CD4-positive, alpha-beta T cell treated with Interleukin-4 for 4 hours (primary cell): Measurements from ENCODE around the gene PLTP.
"Not testable (repeated sequence)": the region's sequence is repeated elsewhere in the genome, so short reads cannot be mapped to it uniquely, and the experiment has no call there.

ENCODE experiments used
- DNase-seq: peaks from one replicate; pipeline ENCODE4 v3.0.0-alpha.2; 2020

The PLTP gene

DNA sequence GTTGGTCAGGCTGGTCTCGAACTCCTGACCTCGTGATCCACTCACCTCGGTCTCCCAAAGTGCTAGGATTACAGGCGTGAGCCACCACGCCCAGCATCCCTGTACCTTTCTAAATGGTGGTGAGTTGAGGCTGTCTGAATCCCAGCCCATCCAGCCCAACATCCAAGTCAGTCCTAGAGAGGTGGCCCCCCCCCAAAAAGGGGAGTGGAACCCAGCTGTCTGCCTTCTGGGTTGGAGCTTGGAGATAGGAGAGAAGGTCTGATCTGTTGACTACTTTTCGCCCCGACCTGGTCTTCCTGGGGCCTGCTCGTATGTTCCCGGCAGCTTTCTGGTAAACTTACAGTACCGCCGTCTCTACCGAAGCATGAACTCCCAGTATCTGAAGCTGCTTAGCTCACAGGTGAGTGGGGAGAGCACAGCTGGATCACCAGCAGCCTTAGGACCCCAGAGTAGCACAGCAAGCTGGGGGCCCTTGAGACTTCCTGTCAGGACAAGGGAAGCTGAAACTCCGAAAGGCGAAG is 15.3 kb downstream of the PLTP start:
- DNase-seq: no peak

DNA sequence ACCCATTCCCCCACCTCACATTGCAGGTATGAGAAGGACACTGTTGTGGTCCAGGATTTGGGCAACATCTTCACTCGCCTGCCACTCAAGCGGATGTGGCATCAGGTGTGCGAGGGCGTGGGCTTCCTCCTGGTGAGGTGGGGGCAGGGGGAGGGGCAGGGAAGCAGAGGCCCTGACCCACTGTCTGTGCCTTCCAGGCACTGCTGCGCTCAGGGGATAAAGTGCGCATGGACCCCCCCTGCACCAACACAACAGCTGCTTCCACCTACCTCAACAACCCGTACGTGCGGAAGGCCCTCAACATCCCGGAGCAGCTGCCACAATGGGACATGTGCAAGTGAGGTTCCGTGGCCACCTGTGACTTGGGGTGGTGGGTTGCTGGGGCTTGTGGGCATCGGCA is 17.2 kb downstream of the PLTP start:
- no peak for DNase-seq

DNA sequence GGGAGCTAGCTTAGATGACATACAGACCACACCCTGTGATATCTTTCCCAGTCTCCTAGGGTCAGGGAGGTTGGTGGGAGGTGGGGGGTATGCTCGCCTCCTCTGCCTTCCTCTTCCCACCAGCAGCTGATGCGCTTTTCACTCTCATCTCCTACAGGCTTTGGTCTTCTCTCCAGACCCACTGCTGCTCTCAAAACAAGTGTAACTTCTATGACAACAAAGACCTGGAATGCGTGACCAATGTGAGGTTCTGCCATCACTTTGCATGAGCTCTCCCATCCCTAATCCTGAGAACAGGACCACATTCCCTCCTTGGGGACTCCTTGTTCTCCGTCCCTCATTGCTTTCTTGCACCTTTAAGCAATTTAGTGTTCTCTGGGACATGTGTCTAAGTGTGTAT is 18.1 kb downstream of the PLTP start:
- DNase-seq: no peak

DNA sequence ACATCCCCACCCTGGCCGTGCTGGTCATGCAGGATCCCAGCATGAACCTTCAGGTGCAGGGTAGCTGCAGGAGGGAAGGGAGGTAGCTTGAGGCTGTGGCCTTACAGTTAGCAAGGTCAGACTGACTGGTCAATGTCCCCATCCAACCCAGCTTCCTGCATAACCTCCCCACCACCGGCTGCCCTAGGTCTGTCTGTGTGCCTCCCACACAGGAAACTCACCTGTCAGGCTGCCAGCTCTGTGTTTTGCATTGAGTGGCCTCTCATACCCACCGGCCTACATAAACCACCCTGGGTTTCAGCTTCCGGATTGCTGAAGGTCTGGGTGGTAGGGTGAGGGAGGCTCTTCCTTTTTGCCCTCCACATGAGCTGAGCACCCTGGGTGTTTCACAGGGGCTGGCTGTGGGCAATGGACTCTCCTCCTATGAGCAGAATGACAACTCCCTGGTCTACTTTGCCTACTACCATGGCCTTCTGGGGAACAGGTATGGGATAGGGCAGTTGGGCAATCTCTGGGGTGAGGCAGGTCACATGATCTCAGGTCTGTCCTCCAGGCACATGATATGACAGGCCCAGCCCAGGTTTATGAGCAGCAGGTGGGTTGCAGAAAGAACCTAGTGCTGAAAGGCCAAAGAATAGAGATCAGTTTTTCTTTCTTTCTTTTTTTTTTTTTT is 19.0 kb downstream of the PLTP start:
- DNase-seq: peak; percentile 14

DNA sequence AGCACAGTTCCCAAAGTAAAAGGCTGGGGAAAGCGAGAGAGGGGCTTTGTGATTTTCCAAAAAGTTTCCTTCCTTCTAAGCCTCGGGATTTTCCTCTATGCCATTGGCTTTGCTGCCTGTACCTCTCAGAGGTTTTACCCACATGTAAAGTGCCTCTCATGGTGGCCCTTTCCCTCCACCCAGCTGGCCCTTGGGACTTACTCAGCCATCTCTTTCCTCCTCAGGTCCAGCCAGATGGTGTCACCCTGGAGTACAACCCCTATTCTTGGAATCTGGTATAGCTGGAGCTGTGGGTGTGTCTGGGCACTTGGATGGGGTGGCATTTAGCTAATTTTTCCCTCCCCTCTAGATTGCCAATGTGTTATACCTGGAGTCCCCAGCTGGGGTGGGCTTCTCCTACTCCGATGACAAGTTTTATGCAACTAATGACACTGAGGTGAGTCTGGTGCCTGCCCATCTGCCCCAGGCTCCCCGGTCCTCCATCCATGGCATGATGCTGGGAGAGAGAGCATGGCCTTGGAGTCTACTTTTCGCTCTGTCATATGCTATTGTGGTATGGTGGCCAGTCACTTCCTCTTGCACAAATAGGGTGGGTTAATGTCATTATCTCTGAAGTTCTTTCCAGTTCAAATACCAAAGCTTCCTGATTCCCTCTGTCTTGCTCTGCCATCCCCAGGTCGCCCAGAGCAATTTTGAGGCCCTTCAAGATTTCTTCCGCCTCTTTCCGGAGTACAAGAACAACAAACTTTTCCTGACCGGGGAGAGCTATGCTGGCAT is 19.7 kb downstream of the PLTP start:
- no peak for DNase-seq

DNA sequence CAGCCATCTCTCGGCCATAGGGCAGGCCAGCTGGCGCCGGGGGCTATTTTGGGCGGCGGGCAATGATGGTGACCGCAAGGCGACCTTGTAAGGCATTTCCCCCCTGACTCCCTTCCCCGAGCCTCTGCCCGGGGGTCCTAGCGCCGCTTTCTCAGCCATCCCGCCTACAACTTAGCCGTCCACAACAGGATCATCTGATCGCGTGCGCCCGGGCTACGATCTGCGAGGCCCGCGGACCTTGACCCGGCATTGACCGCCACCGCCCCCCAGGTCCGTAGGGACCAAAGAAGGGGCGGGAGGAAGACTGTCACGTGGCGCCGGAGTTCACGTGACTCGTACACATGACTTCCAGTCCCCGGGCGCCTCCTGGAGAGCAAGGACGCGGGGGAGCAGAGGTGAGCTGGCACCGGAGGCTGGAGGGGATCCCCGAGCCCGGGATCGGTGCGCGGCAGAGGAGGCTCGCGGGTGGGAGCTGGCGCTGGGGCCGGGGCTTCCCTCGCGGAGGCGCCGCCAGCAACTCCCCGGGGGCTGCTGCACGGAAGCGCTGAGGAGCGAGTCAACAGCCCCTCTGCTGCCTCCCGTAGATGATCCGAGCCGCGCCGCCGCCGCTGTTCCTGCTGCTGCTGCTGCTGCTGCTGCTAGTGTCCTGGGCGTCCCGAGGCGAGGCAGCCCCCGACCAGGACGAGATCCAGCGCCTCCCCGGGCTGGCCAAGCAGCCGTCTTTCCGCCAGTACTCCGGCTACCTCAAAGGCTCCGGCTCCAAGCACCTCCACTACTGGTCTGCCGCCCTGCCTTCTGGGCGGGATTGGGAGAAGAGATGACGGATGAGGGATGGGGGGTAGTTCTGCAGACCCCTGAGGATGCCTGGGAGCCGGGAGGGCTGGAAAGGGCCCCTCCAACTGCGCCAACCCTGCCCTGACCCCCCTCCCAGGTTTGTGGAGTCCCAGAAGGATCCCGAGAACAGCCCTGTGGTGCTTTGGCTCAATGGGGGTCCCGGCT is 20.7 kb downstream of the PLTP start, which contains the start of the genes CTSA and NEURL2:
CTSA (plus strand) TSS at position 351 of the 999 bp plus-strand sequence; CDS start at position 585, 234 bp downstream.
NEURL2 (minus strand) TSS at position 224 of the 999 bp plus-strand sequence; CDS start at position 7, 217 bp downstream.
- peak; percentile 82 for DNase-seq

DNA sequence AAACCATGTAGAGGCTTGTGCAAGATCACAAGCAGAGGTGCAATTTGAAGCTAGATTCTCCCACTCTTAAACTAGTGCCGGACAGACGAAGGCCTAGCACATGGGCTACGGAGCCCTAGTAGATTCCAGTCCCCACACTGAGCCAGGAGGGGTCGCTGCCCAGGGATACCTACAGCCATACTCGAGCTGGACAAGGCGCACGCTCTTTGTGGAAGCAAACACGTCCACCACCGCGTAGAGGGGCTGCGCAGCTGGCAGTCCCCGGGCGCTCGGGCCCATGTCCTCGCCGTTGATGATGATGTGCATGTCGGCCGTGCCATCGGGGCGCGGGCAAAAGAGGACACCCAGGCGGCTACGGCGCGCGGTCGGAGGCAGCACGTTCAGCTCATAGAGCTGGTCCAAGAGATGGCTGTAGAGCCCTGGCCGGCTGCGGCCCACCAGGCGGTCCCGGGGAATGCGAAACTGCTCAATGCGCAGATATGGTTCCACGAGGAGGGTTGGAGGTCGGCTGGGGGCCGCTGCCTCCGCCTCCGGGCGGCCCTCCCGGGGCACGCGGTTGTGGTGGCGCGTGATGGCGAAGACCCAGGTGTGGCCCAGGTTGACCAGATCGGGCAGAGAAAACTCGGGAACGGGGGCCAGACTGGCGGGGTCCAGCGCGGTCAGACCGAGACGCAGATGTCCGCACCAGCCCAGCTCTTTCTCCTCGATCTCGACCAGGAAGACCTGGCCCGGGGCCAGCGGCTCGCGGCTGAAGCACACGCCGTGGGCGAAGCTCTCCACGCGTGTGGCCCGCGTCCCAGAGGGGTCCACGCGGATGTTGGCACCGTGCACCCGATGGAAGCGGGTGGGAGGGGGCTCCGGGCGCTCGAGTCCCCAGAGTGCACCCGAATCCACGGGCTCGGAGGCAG is 21.6 kb downstream of the PLTP start:
- DNase-seq: peak; percentile 36

DNA sequence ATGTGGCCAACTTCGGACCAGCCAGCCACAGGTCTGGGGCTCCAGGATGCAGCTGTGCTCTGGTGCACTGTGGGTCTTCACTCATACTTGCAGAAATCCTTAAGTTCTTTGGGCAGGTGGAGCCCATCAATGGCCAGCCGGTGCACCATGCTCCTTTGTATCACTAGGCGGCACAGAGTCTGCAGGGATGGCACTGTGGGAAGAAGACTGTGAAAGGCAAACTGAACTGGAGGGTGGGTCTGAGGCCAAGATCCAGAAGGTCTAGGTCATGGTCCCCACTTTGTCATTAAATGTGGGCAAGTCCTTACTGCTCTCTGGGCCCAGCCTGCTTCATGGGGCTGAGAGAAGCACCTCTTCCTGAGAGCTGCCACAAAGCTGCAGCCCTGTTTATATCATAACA is 23.3 kb downstream of the PLTP start:
- no peak for DNase-seq

DNA sequence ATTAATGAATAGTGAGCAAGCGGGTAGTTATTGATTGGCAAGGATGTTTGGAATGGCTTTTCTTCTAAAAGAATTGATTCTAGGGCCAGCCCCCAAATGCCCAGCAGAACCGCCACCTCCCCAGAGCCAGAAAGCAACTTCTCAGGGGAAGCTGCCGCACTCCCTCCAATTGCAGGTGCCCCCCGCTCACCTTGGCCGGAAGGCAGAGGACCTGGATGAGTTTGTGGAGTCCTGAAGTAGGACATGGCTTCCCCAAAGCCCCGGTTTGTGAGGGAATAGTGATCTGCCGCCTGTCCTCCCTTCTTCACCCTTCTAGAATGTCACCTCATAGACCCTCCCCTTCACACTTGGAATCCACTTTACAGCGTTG is 24.6 kb downstream of the PLTP start, which contains the start of gene SPATA25:
SPATA25 (minus strand) TSS at position 277 of the 370 bp plus-strand sequence; CDS start at position 245, 32 bp downstream.
- no peak for DNase-seq

DNA sequence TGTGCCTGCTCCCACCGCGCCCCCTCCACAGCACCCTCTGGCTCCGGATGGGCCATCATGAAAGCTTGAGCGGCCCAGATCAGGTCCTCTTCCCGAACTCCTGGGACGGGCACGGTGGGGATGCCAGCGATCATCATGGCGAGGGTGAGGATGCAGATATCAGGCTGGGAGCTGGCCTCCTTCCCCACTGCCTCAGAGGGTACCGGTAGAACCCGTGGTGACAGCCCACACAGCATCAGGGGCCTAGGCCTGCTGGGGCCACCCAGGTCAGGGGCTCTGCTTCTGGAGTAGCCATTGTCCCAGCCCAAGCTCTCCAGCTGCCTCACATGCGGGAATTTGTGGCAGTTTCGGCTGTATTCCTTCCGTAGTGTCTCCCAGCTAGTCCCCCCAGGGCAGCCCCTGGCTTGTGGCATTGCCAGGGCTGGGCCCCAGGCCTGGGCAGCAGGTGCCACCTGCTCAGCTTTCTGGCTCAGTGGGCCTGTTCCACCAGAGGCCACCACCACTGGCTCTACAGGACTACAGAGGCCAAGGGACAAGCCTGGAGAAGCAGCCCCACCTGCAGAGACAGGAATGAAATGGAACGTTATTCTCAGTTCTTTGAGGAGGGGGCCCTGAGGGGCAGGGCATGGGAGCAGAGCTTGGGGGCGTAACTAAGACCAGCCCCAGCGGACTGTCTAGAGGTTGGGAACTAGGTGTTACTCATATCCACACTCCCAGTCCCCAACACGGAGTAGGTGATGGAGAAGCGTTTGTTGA is 25.2 kb downstream of the PLTP start:
- DNase-seq: no peak

DNA sequence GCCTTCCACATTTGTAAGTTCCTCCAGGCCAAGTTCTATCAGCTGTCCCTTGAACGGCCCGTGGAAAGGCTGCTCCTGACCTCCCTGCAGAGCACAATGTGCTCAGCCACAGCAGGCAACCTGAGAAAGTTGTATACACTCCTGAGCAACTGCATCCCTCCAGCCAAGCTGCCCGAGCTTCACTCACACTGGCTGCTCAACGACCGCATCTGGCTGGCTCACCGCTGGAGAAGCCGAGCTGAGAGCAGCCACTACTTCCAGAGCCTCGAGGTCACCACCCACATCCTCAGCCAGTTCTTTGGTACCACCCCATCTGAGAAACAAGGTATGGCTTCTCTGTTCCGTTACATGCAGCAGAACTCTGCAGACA is 28.9 kb downstream of the PLTP start:
- no peak for DNase-seq

DNA sequence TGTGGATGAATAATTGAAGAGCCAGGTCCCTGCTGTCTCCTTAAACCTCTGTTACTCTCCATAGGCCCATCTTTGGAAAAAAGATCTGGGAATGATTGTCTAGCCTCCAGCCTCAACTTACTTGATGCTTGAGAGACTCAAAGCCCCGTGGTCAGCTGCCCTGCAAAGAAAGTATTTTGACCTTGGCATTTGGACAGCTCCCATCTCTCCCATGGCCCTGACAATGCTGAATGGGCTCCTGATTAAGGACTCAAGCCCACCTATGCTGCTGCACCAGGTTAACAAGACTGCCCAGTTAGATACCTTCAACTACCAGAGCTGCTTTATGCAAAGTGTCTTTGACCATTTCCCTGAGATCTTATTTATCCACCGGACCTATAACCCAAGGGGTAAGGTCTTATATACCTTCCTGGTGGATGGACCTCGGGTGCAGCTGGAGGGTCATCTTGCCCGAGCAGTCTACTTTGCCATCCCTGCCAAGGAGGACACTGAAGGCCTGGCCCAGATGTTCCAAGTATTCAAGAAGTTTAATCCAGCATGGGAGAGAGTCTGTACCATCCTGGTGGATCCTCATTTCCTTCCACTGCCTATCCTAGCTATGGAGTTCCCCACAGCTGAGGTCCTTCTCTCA is 29.4 kb downstream of the PLTP start:
- no peak for DNase-seq

DNA sequence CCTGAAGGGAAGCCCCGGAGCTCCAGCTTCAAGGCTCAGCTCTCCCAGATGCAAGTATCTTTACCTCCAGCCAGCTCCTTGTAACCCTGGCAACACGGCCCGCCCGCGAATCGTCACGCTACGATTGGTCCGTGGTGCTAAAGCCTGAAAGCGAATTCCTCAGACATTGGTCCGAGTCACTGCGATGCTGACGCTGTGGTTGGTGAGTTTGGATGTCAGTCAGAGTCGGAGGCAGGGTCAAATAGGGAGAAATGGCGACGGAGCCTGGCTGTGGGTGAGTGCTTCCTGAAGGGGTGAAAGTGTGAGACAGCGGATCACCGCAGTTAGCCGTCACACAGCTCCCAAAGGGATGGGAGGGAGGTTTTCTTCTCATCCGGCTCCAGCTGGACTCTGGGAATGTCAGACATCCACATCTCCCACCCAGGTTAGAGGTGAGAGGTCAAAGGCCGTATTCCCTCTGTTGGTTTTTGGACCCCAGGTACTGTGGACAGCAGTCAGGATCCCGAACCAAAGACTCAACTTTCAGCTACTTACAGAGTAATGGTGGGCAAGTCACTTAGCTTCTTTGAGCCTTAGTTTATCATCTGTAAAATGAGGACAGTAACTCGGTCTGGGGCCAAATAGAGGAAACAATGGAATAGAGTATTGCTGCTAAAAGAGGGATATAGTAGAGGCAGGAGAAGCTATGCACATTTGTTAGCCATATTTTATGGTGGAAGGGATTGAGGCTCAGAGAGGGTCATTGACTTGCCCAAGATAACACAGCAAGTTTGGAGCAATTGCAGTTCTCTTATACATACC is 30.8 kb downstream of the PLTP start, which contains the start of gene ZSWIM1:
ZSWIM1 (plus strand) TSS at position 240 of the 801 bp plus-strand sequence. CDS start 1,366 bp downstream, outside the sequence.
- peak; percentile 99 for DNase-seq

DNA sequence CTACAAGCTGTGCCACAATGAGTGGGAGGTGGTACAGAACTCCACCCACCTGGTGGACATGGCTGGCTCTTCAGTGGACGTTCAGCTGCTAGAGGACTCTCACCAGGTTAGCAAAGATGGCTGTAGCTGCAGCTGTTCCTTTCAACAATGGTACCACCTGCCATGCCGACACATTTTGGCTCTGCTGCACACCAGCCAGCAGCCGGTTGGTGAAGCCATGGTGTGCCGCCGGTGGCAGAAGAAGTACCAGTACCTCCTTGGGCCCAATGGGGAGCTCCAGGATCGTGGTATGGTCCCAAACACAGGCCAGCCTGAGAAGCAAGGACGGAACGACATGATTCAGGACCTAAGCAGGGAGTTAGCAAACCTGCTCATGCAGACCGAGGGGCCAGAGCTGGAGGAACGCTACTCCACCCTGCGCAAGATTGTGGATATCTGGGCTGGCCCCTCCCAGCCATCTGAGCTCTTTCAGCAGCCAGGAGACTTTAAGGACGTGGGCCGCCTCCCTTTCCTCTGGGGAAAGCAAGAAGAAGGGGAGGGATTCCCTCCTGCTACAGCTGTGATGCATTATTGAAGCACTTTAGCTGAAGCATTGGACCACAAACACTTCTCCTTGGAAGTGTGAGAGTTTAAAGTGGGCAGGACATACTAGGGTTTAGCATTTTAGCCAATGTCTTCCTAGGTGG is 33.7 kb downstream of the PLTP start:
- no peak for DNase-seq

DNA sequence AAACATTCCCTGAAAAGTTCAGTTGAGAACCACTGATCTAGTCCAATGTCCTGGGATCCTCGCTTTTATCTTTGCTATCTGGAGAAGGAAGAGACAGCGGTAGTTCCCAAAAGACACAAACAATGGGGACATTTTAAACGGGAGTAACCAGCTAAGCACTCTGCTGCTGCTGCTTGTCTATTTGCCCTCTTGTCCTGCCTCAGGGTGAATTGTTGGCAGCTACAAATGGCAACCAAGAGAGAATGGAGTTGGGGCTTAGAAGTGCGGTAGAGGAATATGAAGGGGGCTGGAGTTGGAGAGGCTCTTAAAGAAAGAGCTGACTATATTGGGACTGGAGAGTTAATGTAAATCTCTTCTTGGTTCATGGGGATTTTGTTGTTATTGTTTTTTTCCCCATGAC is 37.4 kb downstream of the PLTP start:
- no peak for DNase-seq

DNA sequence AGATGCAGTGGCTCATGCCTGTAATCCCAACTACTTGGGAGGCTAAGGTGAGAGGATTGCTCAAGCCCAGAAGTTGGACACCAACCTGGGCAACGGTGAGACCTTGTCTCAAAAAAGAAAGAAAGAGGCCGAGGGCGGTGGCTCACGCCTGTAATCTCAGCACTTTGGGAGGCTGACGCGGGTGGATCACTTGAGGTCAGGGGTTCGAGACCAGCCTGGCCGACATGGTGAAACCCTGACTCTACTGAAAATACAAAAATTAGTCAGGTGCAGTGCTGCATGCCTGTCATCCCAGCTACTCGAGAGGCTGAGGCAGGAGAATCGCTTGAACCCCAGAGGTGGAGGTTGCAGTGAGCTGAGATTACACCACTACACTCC is 37.9 kb downstream of the PLTP start:
- DNase-seq: not testable (repeated sequence)

DNA sequence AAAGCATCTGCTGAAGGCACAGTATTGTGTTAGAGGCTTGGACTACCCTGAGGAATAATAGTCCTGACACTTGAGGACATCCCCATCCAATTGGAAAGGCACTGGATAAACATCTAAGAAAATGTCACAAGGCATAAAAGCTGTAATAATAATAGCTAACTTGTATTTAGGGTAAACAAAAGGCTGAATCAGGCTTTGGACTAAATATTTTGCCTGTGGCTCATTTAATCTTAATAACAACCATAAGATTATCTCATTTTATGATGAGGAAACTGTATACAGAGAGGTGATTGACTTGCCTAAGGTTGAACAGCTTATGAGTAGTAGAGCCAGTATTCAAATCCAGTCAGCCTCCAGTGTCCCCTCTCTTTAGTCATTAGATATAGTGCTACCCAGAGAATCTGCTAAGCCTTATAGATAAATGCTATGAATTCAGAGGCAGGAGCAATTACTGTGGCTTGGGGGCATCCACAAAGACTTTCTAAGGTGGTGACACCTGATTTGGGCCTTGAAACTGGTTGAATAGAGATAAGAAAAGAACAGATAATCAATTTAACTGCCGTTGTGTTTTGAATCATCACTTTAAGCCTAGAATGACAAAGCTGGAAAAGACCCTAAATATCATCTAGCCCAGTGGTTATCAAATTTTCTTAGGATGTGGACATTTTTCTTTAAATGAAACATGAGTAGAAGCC is 38.4 kb downstream of the PLTP start:
- DNase-seq: no peak

DNA sequence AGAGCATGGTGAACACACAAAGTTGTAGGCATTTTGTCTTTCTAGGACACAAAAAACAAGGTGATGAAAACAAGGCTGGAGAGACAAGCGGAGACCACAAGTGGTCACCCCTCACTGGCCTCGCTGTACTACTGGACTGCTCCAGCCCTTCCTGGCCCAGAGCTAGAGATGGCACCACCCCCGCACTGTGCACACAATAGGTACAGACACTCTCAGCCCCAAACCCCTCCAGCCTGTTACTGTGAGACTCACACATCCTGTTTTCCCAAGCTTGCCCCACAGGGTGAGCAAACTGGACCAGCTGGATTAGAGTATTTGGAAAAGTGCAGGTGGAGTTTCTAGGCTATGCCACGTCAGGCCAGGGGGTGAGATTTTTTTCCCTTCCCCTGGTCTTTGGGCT is 39.3 kb downstream of the PLTP start:
- DNase-seq: no peak
